ENCODE results near the gene KLHL34.

Gene KLHL34

GRCh38 chrX:21655901-21656586 is 2.1 kb downstream of the KLHL34 start:
- H3K27ac ChIP-seq, result peak overlapping the region; percentile 91
- no peak for TF ChIP-seq CTCF (conservative IDR thresholded peaks at IDR 0.05)

- H3K27ac ChIP-seq, result no peak overlapping the region
- TF ChIP-seq CTCF (conservative IDR thresholded peaks at IDR 0.05), result no peak
Observed at GRCh38 chrX:21645886-21646285, 12.2 kb downstream of the KLHL34 start.

GRCh38 chrX:21645431-21645830 is 12.7 kb downstream of the KLHL34 start:
- no peak overlapping the region for H3K27ac ChIP-seq
- TF ChIP-seq CTCF (conservative IDR thresholded peaks at IDR 0.05), result no peak

GRCh38 chrX:21639775-21640174 is 18.4 kb downstream of the KLHL34 start:
- H3K27ac ChIP-seq, result no peak overlapping the region
- no peak for TF ChIP-seq CTCF (conservative IDR thresholded peaks at IDR 0.05)

- no peak for TF ChIP-seq CTCF (conservative IDR thresholded peaks at IDR 0.05)
- H3K27ac ChIP-seq, result no peak overlapping the region
Observed at GRCh38 chrX:21638311-21638710, 19.8 kb downstream of the KLHL34 start.

GRCh38 chrX:21632027-21632426 is 26.1 kb downstream of the KLHL34 start:
- no peak overlapping the region for H3K27ac ChIP-seq
- no peak for TF ChIP-seq CTCF (conservative IDR thresholded peaks at IDR 0.05)

GRCh38 chrX:21623778-21624501 is 34.2 kb downstream of the KLHL34 start:
- H3K27ac ChIP-seq, result no peak overlapping the region
- TF ChIP-seq CTCF (conservative IDR thresholded peaks at IDR 0.05), result no peak
